ENCODE data around the gene KCTD17. TPM values are rescaled to one million over a fixed set of nuclear protein-coding genes. Genes with fewer than 3 reads are reported as not detected.
A peak's percentile ranks its signal among the peaks of the same experiment; 100 is the strongest.

KCTD17 gene
- total and polyA plus RNA-seq, 4 donors = 2.0 to 5.2 (median 3.7) TPM

DNA sequence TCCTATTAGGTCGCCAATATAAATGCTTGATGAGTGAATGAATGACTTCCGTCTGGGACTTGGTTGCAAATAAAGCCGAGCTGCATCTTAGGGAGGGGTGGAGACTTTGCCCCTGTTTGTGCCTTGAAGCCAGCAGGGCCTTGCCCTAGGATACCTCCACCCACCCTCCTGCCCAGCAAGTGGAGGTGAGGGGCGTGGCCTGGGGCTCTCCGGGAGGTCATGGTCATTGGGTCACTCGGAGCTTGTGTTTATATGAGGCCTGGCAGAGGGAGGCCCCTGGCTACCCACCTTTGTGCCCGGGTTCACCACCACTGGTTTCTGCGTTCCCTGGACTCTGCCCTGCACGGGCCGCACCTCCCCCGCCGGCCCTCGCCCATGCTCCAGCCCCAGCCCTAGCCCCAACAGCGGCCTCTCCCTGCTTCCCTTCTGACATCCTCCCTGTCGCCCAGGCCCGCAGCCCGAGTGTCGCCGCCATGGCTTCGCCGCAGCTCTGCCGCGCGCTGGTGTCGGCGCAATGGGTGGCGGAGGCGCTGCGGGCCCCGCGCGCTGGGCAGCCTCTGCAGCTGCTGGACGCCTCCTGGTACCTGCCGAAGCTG lies 27.7 kb upstream of the KCTD17 start:
- peaks cover under 1 to 14% (median 9%) of the 10 kb centered on the region in 4 donors for H3K36me3 ChIP-seq (ENCODE audit: control insufficient read depth in 4 of 4, insufficient read depth in 3 of 4, low read depth in 1 of 4, low read length in 3 of 4)
- WGBS = 32% methylated on average over 34 of the region's 34 CpGs

More for the DNA sequence above, 27.7 kb upstream of the KCTD17 start:
- TF ChIP-seq HNF4A (conservative IDR thresholded peaks at IDR 0.05) = peak; percentile 96 to 98
- peak in 1 of 2 donors; percentile 70 for TF ChIP-seq EGR1 (IDR thresholded peaks at IDR 0.05; ENCODE audit: low read depth in 2 of 2)
- TF ChIP-seq FOXA2 (IDR thresholded peaks at IDR 0.05) = no peak
- TF ChIP-seq SP1 (IDR thresholded peaks at IDR 0.05) = peak; percentile 94
- TF ChIP-seq, protein P1, sequence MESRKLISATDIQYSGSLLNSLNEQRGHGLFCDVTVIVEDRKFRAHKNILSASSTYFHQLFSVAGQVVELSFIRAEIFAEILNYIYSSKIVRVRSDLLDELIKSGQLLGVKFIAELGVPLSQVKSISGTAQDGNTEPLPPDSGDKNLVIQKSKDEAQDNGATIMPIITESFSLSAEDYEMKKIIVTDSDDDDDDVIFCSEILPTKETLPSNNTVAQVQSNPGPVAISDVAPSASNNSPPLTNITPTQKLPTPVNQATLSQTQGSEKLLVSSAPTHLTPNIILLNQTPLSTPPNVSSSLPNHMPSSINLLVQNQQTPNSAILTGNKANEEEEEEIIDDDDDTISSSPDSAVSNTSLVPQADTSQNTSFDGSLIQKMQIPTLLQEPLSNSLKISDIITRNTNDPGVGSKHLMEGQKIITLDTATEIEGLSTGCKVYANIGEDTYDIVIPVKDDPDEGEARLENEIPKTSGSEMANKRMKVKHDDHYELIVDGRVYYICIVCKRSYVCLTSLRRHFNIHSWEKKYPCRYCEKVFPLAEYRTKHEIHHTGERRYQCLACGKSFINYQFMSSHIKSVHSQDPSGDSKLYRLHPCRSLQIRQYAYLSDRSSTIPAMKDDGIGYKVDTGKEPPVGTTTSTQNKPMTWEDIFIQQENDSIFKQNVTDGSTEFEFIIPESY (IDR thresholded peaks at IDR 0.05) = no peak
- peak; percentile 98 for TF ChIP-seq HNF4G (IDR thresholded peaks at IDR 0.05)
- no peak for TF ChIP-seq YY1 (IDR thresholded peaks at IDR 0.05)
- TF ChIP-seq REST (IDR thresholded peaks at IDR 0.05) = peak; percentile 53
- TF ChIP-seq NR2F2 (IDR thresholded peaks at IDR 0.05) = peak; percentile 94
- TF ChIP-seq GABPA (IDR thresholded peaks at IDR 0.05 in 1 of 2, conservative IDR thresholded peaks at IDR 0.05 in 1 of 2) = no peak
- TF ChIP-seq TAF1 (conservative IDR thresholded peaks at IDR 0.05) = no peak
- TF ChIP-seq RAD21 (IDR thresholded peaks at IDR 0.05) = peak in 1 of 2 donors; percentile 52
- peak in 1 of 2 donors; percentile 42 for TF ChIP-seq JUND (IDR thresholded peaks at IDR 0.05)
- TF ChIP-seq RXRA (IDR thresholded peaks at IDR 0.05) = peak; percentile 96 to 97
- TF ChIP-seq, protein P2, sequence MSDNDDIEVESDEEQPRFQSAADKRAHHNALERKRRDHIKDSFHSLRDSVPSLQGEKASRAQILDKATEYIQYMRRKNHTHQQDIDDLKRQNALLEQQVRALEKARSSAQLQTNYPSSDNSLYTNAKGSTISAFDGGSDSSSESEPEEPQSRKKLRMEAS (IDR thresholded peaks at IDR 0.05) = peak; percentile 73
- no peak for TF ChIP-seq CTCF (IDR thresholded peaks at IDR 0.05; ENCODE audit: low read depth, low read length, missing input control)
- TF ChIP-seq ATF3 (IDR thresholded peaks at IDR 0.05) = no peak
- TF ChIP-seq FOXA1 (IDR thresholded peaks at IDR 0.05) = peak; percentile 9
- DNase-seq (ENCODE audit: low spot score) = no peak
- H3K27me3 ChIP-seq (ENCODE audit: control insufficient read depth in 4 of 4, insufficient read depth in 4 of 4, low read length in 3 of 4) = no peaks in the 10 kb centered on the region
- H3K4me3 ChIP-seq (ENCODE audit: low read depth in 1 of 3, low read length in 3 of 3) = peak overlapping the region; percentile 33 to 79 (median 54)
- peak overlapping the region; percentile 91 to 93 for H3K27ac ChIP-seq (ENCODE audit: low read depth in 1 of 2, low read length in 2 of 2)
- H3K4me1 ChIP-seq (ENCODE audit: control insufficient read depth in 4 of 4, insufficient read depth in 4 of 4, low read length in 3 of 4) = peaks cover 4 to 79% (median 59%) of the 10 kb centered on the region in 4 donors
- peak overlapping the region in 1 of 2 donors; percentile 27 for H3K9ac ChIP-seq (ENCODE audit: low read depth in 1 of 2, low read length in 2 of 2)
- no peaks in the 10 kb centered on the region for H3K9me3 ChIP-seq (ENCODE audit: control insufficient read depth in 4 of 4, low read length in 3 of 4)
